Uterus (tissue), 4 donors: Measurements from ENCODE around the gene MVK. TPM values are rescaled to one million over a fixed set of nuclear protein-coding genes. Genes with fewer than 3 reads are reported as not detected.

Experiments
- DNase-seq, 2 donors: peaks; one replicate each; pipeline ENCODE4 v3.0.0-alpha.2; 2019 to 2020
- H3K27ac ChIP-seq, 2 donors: fragments of 200-600 bp; sonication (generic); 1 replicate in 1 of 2; 2 replicates in 1 of 2; pipeline ENCODE4 v1.5.1; 2016 to 2018
- H3K27me3 ChIP-seq, 2 donors: fragments of 200-600 bp; sonication (generic); one replicate each; pipeline ENCODE4 v1.5.1; 2018 to 2019; ENCODE audit warnings: control low read depth in 1 of 2
- H3K36me3 ChIP-seq, 2 donors: fragments of 200-600 bp; sonication (generic); one replicate each; pipeline ENCODE4 v1.5.1; 2019; ENCODE audit warnings: control low read depth in 1 of 2
- H3K4me1 ChIP-seq, 2 donors: fragments of 200-600 bp; sonication (generic); one replicate each; pipeline ENCODE4 v1.5.1; 2018 to 2019; ENCODE audit warnings: control low read depth in 1 of 2
- H3K4me3 ChIP-seq, 2 donors: fragments of 200-600 bp; sonication (generic); 1 replicate in 1 of 2; 2 replicates in 1 of 2; pipeline ENCODE4 v1.5.1; 2018 to 2019; ENCODE audit warnings: mild to moderate bottlenecking in 1 of 2
- H3K9me3 ChIP-seq, 2 donors: fragments of 200-600 bp; sonication (generic); one replicate each; pipeline ENCODE4 v1.5.1; 2019; ENCODE audit warnings: control low read depth in 1 of 2
- CTCF ChIP-seq, 4 experiments: fragments of 200-600 bp in 2 of 4; fragments of 450-650 bp in 2 of 4; sonication (generic) in 2 of 4; IDR thresholded peaks; one replicate each; pipeline ENCODE4 v1.5.1; 2016 to 2019; ENCODE audit warnings: antibody characterized with exemption in 4 of 4, mild to moderate bottlenecking in 2 of 4, moderate library complexity in 1 of 4
- POLR2A ChIP-seq, 2 donors: fragments of 450-650 bp; IDR thresholded peaks; one replicate each; pipeline ENCODE4 v1.6.1; 2016; ENCODE audit warnings: antibody characterized with exemption in 2 of 2, mild to moderate bottlenecking in 1 of 2, moderate library complexity in 1 of 2
- intact Hi-C: fragments of 100-400 bp; cut with DNase I; formaldehyde crosslinking; loops from one replicate; pipeline ENCODE4 v1.15.1; 2023; ENCODE audit warnings: low total_unique reads
- total RNA-seq, 4 donors: library from RNA; depleted of rRNA in 3 of 4; stranded (reverse); fragments of >200 nt in 3 of 4; gene quantifications; one replicate each; pipeline versions ENCODE4 v1.1.0 to v1.2.4, GENCODE V29; 2014 to 2023
- donor health status: DM: yes; HTN: yes; CAD: no.

MVK gene
- total RNA-seq, 4 donors from 2014 or later, result 0.26 to 17.1 (median 11.4) TPM

DNA sequence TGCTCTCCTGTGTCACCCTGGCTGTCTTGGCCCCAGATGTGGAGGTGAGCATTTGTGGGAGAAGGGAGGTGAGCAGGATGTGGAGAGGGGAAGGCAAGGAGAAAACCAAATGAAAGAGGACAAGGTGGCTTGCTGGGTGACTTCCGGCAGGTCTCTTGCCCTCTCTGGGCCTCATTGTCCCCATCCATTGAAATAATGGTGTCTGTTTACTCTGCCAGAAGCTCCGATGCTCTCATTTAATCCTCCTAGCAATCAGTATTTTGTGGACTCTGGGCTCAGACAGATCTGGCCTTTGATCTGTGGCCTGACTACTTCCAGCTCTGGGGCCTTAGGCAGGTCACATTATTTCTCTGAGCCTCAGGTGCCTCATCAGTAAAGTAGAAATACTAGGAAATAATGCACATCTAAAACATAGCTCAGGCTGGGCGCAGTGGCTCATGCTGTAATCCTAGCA, 30.6 kb downstream of the MVK start:
- no peaks in the 10 kb centered on the region for H3K27me3 ChIP-seq
- no peaks in the 10 kb centered on the region for H3K9me3 ChIP-seq

DNA sequence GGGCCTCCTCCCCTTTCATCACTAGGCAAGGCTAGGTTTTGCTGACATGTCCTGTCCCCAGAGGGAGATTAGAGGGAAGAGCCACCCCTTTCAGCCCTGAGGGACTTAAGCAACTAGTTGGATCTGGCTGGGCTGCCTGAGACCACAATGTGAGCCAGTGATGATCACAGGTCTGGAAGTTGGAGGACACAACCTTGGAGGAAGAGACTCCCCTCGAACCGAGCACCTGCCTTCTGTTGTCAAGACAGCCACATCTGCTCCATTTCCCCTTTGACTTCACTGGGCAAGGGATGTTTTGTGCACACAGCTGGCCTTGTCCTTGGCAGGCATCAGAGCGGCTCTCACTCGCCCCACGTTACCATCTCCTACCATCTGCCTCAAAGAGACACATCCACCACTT, 31.4 kb downstream of the MVK start:
- Histone ChIP-seq H3K27me3 (no peaks in the 10 kb centered on the region), H3K36me3 (no peaks in the 10 kb centered on the region), H3K27ac (no peak overlapping the region), H3K9me3 (no peaks in the 10 kb centered on the region), H3K4me3 (no peak overlapping the region), H3K4me1 (no peaks in the 10 kb centered on the region)
- no peak for DNase-seq
- intact Hi-C loops, result no loop called here
- no peak for TF ChIP-seq CTCF (IDR thresholded peaks at IDR 0.05)
- TF ChIP-seq POLR2A (IDR thresholded peaks at IDR 0.05), result no peak

More for the DNA sequence above, 30.6 kb downstream of the MVK start:
- DNase-seq, result no peak
- H3K4me3 ChIP-seq, result no peak overlapping the region
- intact Hi-C loops, result no loop called here
- H3K36me3 ChIP-seq, result no peaks in the 10 kb centered on the region
- H3K27ac ChIP-seq, result no peak overlapping the region
- TF ChIP-seq POLR2A (IDR thresholded peaks at IDR 0.05) (no peak), CTCF (IDR thresholded peaks at IDR 0.05) (no peak)
- no peaks in the 10 kb centered on the region for H3K4me1 ChIP-seq

DNA sequence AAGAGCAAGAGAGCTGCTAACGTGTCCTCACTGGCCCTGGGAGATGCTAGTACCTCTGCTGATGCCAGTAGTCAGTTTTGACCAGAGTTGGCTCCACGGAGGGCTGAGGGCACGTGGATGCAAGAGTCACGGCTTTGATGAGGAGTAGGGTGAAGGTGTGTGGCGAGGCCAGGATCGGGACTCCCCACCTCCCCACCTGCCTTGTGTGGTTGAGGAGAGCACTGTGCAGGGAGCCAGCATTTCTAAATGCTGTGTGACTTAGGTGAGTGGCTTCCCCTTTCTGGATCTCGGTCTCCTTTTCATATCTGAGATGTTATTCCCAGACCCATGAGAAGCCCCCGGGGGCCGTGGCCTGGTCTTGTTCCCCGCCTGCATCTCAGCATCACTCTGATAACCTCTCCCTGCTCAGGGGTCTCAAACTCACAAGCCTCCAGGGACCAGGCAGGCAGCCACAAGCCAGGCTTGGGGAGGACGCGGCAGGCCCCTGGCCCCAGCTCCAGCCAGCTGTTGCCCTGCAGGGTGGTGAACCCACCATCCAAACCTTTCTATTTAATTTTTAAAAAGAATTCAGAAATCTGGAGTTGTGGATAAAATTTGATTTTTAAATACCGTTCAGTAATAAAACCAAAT, 32.1 kb downstream of the MVK start:
- Histone ChIP-seq H3K36me3 (no peaks in the 10 kb centered on the region), H3K9me3 (no peaks in the 10 kb centered on the region), H3K27me3 (no peaks in the 10 kb centered on the region), H3K4me1 (no peaks in the 10 kb centered on the region), H3K4me3 (no peak overlapping the region), H3K27ac (no peak overlapping the region)
- no peak for TF ChIP-seq CTCF (IDR thresholded peaks at IDR 0.05)
- no peak for TF ChIP-seq POLR2A (IDR thresholded peaks at IDR 0.05)
- no peak for DNase-seq
- intact Hi-C loops, result no loop called here

- TF ChIP-seq POLR2A (IDR thresholded peaks at IDR 0.05) (no peak), CTCF (IDR thresholded peaks at IDR 0.05) (no peak)
- H3K27ac ChIP-seq, result no peak overlapping the region
- intact Hi-C loops, result no loop called here
- DNase-seq, result no peak
- H3K27me3 ChIP-seq, result no peaks in the 10 kb centered on the region
- no peaks in the 10 kb centered on the region for H3K36me3 ChIP-seq
- H3K4me1 ChIP-seq, result no peaks in the 10 kb centered on the region
- no peaks in the 10 kb centered on the region for H3K9me3 ChIP-seq
- no peak overlapping the region for H3K4me3 ChIP-seq
These were observed 32.9 kb downstream of the MVK start for GRCh38 chr12:109606320-109607028.

GRCh38 chr12:109607618-109608017, 34.0 kb downstream of the MVK start:
- no peak for DNase-seq
- H3K9me3 ChIP-seq, result no peaks in the 10 kb centered on the region
- intact Hi-C loops, result no loop called here
- H3K36me3 ChIP-seq, result no peaks in the 10 kb centered on the region
- no peak overlapping the region for H3K27ac ChIP-seq
- TF ChIP-seq CTCF (IDR thresholded peaks at IDR 0.05), result no peak
- TF ChIP-seq POLR2A (IDR thresholded peaks at IDR 0.05), result no peak
- no peaks in the 10 kb centered on the region for H3K27me3 ChIP-seq
- no peaks in the 10 kb centered on the region for H3K4me1 ChIP-seq
- H3K4me3 ChIP-seq, result no peak overlapping the region
